Measurements from ENCODE around the gene TARBP1. TPM values are rescaled to one million over a fixed set of nuclear protein-coding genes. Genes with fewer than 3 reads are reported as not detected.
A peak's percentile ranks its signal among the peaks of the same experiment; 100 is the strongest.

The TARBP1 gene
- total and polyA plus RNA-seq, 2 of the 8 experiments (the other 6 are each of a cell fraction or from before 2014, with no cell fraction given): 21.9 to 32.3 TPM

DNA sequence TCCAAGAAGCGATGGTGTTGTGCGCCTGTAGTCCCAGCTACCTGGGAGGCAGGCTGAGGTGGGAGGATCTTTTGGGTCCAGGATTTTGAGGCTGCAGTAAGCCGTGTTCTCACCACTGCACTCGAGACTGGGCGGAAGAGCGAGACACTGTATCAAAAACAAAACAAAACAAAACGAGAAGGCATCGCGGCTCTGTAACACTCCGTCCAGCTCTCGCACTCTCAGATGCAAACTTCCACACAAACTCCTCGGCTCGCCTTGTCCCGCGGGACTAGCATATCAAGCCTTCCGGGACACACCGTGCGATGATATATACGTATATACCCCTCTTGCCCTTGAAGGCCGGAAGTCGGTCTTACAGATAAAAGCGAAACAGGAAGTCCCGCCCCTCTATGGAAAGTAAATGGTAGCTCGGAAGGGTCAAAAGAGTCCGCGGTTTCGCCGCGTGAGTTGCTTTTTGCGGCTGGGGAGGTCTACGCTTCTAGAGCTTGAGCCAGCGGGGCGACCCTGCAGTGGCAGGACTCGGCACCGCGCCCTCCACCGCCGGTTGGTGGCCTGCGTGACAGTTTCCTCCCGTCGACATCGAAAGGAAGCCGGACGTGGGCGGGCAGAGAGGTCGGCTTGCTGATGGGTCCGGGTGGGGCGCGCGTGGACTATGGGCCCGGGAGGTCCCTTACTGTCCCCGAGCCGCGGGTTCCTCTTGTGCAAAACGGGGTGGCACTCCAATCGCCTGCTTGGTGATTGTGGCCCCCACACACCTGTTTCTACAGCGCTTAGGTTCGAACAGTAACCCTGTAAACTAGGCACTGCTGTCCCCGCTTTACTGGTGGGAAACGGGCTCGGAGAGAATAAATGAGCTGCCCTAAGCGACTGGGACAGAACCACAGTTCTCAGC, 105.7 kb downstream of the TARBP1 start, which contains the start of gene COA6:
Gene COA6 (plus strand): TSS at position 393 of the 895 bp plus-strand sequence. CDS start 11 bp downstream, at position 404.
- Histone ChIP-seq H3K4me1 (replicated peaks in 1 of 4; ENCODE audit: control insufficient read depth in 3 of 4, insufficient read depth in 4 of 4, low read length in 3 of 4) (peaks cover 0 to 4% (median 1%) of the 10 kb centered on the region in 4 experiments; a peak in 3 of 7 replicates), H3K56ac (replicated peaks; ENCODE audit: insufficient read length, low read depth, low read length) (peak within 1 kb of the TSS; percentile 89), H3K27me3 (replicated peaks in 1 of 4; ENCODE audit: control insufficient read depth in 3 of 4, extremely low read depth in 1 of 4, insufficient read depth in 3 of 4, low read length in 3 of 4) (no peaks in the 10 kb centered on the region; a peak in 1 of 7 replicates), H3K4ac (replicated peaks; ENCODE audit: insufficient read length, low read depth, low read length) (peak within 1 kb of the TSS; percentile 71), H3K79me2 (ENCODE audit: control insufficient read depth in 1 of 2, insufficient read depth in 2 of 2, low read length in 2 of 2) (peaks cover 0 to 12% of the 10 kb centered on the region in 2 experiments; a peak in 2 of 4 replicates), H4K5ac (ENCODE audit: insufficient read length, low read depth, low read length) (peak within 1 kb of the TSS; percentile 95), H2BK15ac (ENCODE audit: low read length) (no peak within 1 kb of the TSS), H3K14ac (ENCODE audit: insufficient read length) (no peak within 1 kb of the TSS), H3K9me3 (ENCODE audit: insufficient read depth in 2 of 2, low read depth in 1 of 2, low read length in 1 of 2) (no peaks in the 10 kb centered on the region), H2BK5ac (ENCODE audit: low read depth, low read length) (peak within 1 kb of the TSS; percentile 97), H3K9ac (replicated peaks in 1 of 4; ENCODE audit: extremely low read depth in 1 of 4, low read depth in 3 of 4, low read length in 3 of 4) (peak within 1 kb of the TSS; percentile 73 to 89 (median 87)), H2BK20ac (ENCODE audit: low read length) (no peak within 1 kb of the TSS), H4K20me1 (replicated peaks in 1 of 2; ENCODE audit: control insufficient read depth in 1 of 2, insufficient read depth in 2 of 2, low read length in 2 of 2) (no peaks in the 10 kb centered on the region), H3K36me3 (ENCODE audit: control insufficient read depth in 2 of 4, insufficient read depth in 4 of 4, low read length in 3 of 4) (peaks cover 6 to 25% (median 16%) of the 10 kb centered on the region in 4 experiments; a peak in 7 of 8 replicates), H3K79me1 (ENCODE audit: low read depth, low read length) (no peaks in the 10 kb centered on the region), H3K23me2 (ENCODE audit: low read depth, low read length) (no peaks in the 10 kb centered on the region), H4K8ac (ENCODE audit: extremely low read depth, insufficient read depth, low read length) (peak within 1 kb of the TSS; percentile 93), H3K4me2 (ENCODE audit: insufficient read depth in 1 of 2, low read depth in 2 of 2, low read length in 2 of 2) (peak within 1 kb of the TSS; percentile 66 to 70), H3K18ac (ENCODE audit: extremely low read depth, low read length) (peak within 1 kb of the TSS; percentile 93), H2BK120ac (replicated peaks; ENCODE audit: low read depth, low read length) (peak within 1 kb of the TSS; percentile 38), H4K91ac (replicated peaks; ENCODE audit: insufficient read length, low read length) (peak within 1 kb of the TSS; percentile 94), H2AFZ (ENCODE audit: low read length) (peak within 1 kb of the TSS; percentile 99), H3K27ac (ENCODE audit: low read depth, low read length) (peak within 1 kb of the TSS; percentile 85), H3K23ac (ENCODE audit: insufficient read length) (no peak within 1 kb of the TSS), H2BK12ac (ENCODE audit: low read depth, low read length) (no peak within 1 kb of the TSS; the same call in 1 of the 2 replicates), H3K4me3 (ENCODE audit: extremely low read depth in 1 of 4, insufficient read depth in 2 of 4, low read depth in 3 of 4, low read length in 4 of 4) (peak within 1 kb of the TSS; percentile 77 to 96 (median 94)), H2AK5ac (ENCODE audit: low read depth, low read length) (no peak within 1 kb of the TSS)
- DNase-seq (ENCODE audit: low read depth in 1 of 2, low spot score in 2 of 2): peak; percentile 75 to 85
- FAIRE-seq: no peak
- ChIA-PET POLR2A (ENCODE audit: partially characterized antibody) (interaction anchor here (0.9 to 2.2 kb wide), 4 partner anchors 9 to 16 kb away, joined by 4 to 8 read pairs (median 6); no protein-coding TSS in a partner anchor), CTCF (ENCODE audit: partially characterized antibody) (interaction anchor here (0.9 to 3.4 kb wide), 11 partner anchors 9 to 259 kb away, joined by 3 to 15 read pairs (median 4); no protein-coding TSS in a partner anchor)
- 2% methylated on average over 59 of the region's 62 CpGs; no CpG with 5 or more reads in 1 of the 2 experiments for WGBS, 2 experiments (ENCODE audit: extremely low coverage in 1 of 2, insufficient coverage in 1 of 2, insufficient read length in 1 of 2, insufficient replicate concordance in 2 of 2, low coverage in 1 of 2, low lambda C conversion rate in 2 of 2, missing lambda C conversion rate in 1 of 2)
- peak; percentile 83 for TF ChIP-seq KDM4A (IDR thresholded peaks at IDR 0.05; ENCODE audit: low read depth, low read length, severe bottlenecking)
- peak; percentile 94 for TF ChIP-seq GABPA (IDR thresholded peaks at IDR 0.05; ENCODE audit: borderline replicate concordance, insufficient read depth, low read length)
- TF ChIP-seq TBP (IDR thresholded peaks at IDR 0.05; ENCODE audit: low read depth, low read length): peak; percentile 88
- no peak for TF ChIP-seq JUND (IDR thresholded peaks at IDR 0.05; ENCODE audit: low read length)
- TF ChIP-seq USF2 (IDR thresholded peaks at IDR 0.05; ENCODE audit: low read length): no peak
- no peak for TF ChIP-seq BACH1 (IDR thresholded peaks at IDR 0.05; ENCODE audit: low read length)
- no peak for TF ChIP-seq EZH2 (IDR thresholded peaks at IDR 0.05; ENCODE audit: low read depth, low read length, severe bottlenecking)
- no peak for TF ChIP-seq RFX5 (IDR thresholded peaks at IDR 0.05; ENCODE audit: borderline replicate concordance, low read depth, low read length)
- 0 out of 2 replicates have a peak, but pooled peaks have one; percentile 10 for TF ChIP-seq CREB1 (IDR thresholded peaks at IDR 0.05)
